HG02970 (cell line): ENCODE results near the gene ADAMTSL3.
"Not testable (repeated sequence)": the region's sequence is repeated elsewhere in the genome, so short reads cannot be mapped to it uniquely, and the experiment has no call there.

Source experiments
- ATAC-seq: cut with Tn5 transposase; IDR thresholded peaks from one replicate; pipeline ENCODE4 v1.9.1; 2021; ENCODE audit warnings: mild to moderate bottlenecking, moderate library complexity, moderate number of reproducible peaks; ENCODE audit not compliant: unreplicated experiment, low FRiP score

Gene ADAMTSL3

DNA sequence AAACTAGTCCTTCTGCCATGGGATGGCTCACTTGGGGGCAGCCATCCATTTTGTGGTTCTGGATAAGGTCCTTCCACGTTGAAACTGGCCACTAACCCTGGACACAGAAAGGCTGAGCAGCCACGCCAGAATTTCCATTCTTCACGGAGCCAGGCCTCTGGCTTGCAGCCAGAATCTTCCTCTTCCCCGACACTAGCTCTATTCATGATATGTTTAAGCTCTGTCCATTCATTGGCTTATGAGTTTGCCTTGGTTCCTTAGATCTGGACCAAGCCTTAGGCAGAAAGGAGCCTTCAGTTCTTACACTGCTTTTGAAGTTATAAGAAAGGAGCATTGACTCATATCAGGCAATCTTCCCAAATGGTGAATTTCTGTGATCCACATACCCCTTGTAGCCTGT lies 293.2 kb downstream of the ADAMTSL3 start:
- no peak for ATAC-seq

DNA sequence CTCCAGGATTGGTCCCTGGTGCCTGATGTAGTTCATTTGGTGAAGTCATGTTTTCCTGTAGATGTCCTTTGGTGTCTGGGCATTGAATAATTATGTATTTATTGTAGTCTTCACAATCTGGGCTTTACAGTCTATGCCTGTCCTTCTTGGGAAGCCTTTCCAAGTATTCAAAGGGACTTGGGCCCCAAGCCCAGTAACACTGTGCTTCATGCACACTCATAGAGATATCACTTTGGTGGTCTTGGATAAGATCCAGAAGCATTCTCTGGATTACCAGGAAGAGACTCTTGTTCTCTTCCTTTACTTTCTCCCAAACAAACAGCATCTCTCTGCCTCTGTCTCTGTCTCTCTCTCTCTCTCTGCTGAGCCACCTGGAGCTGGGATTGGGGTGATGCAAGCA lies 300.6 kb downstream of the ADAMTSL3 start:
- ATAC-seq: no peak

DNA sequence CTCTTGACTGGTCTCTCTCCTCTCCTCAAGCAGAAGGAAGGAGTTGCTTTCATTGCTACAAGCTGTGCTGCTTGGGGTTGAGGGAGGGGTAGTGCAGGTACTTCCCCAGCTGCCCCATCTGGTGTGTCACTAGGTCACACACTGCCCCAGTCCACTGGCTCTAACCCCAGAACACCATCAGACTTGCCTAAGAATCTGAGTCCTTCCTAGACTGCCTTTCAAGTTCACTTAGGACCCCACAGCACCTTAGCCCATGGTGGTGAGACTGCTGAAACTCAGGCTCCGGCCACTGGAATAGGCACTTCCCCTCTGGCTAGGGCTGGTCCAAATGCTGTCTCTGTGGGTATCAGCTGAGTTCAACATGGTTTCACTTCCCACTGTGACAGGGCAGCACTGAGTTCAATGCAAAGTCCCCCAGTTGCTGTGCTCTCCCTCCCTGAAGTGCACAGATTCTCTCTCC lies 301.9 kb downstream of the ADAMTSL3 start:
- peak; percentile 94 for ATAC-seq

DNA sequence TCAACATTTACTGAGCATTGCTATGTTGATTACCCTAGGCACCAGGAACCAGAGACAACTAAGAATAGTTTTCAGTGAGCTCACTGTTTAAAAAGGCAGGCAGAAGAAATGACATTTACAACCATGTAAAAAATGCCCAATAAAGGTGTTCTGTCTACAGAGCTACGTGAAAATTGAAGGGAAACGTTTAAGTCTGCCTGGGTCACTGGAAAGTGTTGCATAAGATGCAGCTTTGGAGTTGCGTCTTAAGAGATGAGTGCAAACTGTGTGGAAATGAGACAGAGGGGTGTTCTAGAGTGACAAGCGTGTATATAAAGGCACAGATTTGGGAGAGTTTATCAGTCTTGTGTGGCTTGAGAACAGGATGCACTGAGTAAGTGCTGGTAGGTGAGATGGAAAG lies 303.0 kb downstream of the ADAMTSL3 start:
- ATAC-seq: no peak

DNA sequence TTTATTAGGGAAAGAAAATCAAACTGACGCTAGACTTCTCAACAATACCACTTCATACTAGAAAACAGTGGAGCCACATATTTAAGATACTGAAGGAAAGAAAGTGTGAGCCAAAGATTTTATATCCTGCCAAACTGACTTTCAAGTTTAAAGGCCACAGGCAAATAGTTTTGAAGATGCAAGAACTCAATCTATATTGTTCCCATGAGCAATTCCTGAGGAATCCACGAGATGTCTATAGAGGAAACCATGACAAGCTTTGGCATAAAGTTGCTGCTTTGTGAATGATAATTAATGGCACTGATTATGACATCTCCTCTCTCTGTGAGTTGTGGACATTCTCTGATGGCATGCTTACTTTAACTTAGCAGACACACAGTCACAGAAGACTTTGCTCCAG lies 305.6 kb downstream of the ADAMTSL3 start:
- no peak for ATAC-seq

DNA sequence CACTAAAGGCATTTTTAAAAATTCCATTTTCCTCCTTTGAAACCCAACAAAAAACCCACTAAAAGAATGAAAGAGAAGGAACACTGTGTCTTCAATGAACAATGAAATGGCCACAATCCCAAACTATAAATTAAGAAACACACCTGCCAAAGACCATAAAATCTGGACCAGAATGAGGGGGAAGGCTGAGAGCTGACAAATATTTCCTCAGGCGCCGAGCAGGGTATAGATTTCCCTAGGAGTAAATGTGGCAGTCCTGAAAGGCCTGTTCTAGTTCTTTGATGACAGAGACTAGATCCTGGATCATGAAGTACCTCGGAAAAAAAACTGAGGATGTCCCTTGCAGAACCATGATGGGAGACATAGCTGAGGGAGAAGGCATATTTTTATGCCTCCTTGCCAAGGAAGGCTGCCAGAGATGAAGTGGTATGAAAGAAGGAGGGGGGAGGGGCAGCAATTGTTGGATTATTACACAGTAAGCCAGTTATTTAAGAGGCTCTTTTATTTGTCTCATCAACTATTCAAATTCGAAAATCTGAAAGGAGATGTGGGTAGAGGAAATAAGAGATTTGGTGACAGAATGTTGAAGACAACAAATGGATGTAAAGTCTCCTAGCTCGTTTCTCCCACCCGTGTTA lies 306.4 kb downstream of the ADAMTSL3 start:
- no peak for ATAC-seq

DNA sequence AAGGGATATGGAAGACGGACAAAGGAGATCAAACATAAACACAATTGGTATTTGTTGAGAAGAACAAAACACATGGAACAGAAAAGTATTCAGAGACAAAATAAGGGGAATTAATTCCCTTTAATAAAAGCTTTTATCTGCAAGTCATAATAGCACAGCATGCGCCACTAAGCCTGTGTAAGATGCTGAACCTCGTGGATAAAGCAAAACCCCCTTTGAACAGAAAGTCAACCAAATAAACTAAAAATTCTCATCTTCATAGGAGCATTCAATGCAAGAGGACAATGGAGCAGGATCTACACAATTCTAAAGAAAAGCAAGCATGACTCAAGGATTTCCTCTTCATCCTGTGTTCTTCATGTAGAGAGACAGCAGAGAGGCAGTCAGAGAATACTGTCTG lies 307.4 kb downstream of the ADAMTSL3 start:
- ATAC-seq: no peak

DNA sequence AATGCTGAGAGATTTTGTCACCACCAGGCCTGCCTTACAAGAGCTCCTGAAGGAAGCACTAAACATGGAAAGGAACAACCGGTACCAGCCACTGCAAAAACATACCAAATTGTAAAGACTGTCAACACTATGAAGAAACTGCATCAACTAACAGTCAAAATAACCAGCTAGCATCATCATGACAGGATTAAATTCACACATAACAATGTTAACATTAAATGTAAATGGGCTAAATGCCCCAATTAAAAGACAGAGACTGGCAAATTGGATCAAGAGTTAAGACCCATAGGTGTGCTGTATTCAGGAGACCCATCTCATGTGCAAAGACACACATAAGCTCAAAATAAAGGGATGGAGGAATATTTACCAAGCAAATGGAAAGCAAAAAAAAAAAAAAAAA lies 311.0 kb downstream of the ADAMTSL3 start:
- not testable (repeated sequence) for ATAC-seq

DNA sequence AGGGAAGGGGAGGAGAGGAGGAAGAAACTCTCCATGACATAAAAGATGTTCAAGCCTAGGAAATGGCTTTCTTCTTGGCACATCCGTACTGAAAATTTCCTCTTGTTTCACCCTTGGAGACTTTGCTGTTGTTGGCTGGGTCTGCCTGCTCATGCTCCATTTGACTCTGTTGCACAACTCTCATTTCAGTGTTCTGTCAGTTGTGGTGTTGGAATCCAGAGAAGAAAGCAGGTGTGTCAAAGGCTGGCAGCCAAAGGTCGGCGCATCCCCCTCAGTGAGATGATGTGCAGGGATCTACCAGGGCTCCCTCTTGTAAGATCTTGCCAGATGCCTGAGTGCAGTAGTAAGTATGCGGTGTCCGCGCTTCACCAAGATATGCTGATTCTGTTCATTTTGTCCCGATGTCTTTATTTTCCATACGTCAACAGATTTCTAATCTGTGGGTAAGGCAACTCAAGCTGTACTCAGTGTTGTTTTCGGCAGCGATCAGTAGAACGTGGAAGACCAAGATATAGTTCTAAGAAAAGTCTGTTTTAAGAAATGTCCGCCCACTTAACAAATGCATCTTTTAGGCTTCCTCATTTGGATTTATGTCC lies 316.5 kb downstream of the ADAMTSL3 start:
- no peak for ATAC-seq

DNA sequence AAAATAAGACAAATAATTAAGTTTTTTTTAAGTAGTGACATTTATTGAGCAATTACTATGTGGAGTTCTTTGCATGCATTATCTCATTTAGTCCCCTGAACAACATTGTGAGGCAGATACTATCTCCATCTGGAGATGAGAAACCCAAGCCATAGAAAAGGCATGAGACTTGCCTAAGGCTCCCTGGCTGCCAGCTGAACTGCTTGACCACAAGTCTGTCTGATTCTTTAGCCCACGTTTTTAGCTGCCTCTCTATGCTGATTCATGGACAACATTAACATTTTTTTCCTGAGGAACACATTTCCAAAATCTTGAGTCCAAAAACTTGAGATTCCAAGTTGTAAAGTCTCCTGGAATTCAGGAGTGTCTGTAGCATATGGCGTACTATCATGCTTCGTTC lies 318.1 kb downstream of the ADAMTSL3 start:
- no peak for ATAC-seq

DNA sequence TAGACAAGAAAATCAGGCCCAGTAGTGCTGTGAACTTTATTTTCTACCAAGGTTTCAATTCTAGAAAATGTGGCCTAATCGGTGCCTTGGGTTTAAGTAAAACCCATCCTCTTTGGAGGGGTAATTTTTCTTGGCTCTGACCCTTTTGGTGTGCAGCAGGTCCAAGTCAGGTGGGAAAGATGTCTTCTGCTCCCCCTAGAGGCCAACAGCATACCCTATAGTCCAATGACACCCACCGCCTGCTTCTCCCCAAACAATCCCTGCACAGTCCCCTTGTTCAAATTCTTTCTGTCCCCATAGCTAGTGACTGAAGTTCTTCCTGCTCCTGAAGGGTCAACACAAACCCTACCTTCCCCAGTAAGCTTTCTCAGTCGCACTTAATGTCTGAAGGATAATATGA lies 319.9 kb downstream of the ADAMTSL3 start:
- ATAC-seq: no peak

DNA sequence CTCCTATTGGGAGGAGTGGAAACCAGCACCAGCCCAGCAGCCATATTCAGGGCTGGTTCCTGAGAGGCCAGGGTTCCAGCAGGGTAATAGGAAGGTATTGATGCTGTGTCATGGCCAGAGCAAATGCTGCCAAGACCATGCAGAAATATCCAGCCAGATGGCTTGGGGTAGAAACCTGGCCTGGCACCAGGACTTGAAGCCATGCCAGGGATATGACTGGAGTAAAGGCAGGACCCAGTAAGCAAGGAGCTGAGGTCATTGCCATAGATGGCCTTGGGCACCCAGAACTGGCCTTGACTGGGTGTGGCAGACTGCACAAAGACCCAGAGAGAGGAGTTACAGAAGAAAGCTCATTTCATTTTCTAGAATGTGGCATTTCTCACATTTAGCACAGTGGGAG lies 324.1 kb downstream of the ADAMTSL3 start:
- ATAC-seq: no peak

DNA sequence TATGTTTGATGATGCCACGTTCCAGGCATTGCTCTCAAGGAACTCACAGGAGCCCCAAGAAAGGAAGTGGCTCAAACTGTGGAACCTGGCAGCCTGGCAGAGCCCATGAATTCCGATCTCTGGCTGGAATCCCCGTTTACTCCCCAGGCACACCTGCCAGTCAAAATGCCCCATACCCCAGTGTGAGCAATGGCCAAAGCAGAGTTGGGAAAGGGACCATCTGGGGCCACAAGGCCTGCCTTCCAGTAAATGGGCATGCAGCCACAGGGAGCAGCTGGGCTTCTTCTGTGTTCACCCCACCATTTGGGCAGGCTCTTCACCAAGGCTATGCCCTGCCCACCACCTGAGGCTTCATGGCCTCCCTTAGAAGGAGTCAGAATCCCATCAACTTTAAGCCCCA lies 324.7 kb downstream of the ADAMTSL3 start:
- ATAC-seq: no peak

DNA sequence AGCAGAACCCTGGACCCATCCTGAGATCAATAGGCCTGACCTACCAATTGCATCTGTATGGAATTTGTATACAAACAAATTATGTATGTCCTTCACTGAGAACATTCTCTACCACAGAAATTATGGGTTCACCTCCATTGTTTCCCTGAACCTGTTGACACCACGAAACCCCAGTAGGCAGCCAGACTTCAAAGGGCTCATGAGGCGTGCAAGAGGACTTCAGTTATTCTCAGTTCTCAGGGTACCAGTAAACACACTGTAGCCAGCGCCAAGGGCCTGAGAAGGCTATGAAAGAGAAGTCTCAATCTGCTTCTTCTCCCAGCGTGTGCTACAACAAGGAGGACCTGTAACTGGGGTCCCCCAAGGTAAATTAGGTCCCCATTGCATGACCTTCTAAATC lies 326.7 kb downstream of the ADAMTSL3 start:
- no peak for ATAC-seq

DNA sequence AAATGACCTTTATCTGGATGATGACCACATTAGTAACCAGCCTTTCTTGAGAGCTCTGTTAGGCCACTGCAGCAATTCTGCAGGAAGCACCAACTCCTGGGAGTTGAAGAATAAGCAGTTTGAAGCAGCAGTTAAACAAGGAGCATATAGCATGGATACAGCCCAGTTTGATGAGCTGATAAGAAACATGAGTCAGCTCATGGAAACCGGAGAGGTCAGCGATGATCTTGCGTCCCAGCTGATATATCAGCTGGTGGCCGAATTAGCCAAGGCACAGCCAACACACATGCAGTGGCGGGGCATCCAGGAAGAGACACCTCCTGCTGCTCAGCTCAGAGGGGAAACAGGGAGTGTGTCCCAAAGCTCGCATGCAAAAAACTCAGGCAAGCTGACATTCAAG lies 328.8 kb downstream of the ADAMTSL3 start:
- no peak for ATAC-seq

DNA sequence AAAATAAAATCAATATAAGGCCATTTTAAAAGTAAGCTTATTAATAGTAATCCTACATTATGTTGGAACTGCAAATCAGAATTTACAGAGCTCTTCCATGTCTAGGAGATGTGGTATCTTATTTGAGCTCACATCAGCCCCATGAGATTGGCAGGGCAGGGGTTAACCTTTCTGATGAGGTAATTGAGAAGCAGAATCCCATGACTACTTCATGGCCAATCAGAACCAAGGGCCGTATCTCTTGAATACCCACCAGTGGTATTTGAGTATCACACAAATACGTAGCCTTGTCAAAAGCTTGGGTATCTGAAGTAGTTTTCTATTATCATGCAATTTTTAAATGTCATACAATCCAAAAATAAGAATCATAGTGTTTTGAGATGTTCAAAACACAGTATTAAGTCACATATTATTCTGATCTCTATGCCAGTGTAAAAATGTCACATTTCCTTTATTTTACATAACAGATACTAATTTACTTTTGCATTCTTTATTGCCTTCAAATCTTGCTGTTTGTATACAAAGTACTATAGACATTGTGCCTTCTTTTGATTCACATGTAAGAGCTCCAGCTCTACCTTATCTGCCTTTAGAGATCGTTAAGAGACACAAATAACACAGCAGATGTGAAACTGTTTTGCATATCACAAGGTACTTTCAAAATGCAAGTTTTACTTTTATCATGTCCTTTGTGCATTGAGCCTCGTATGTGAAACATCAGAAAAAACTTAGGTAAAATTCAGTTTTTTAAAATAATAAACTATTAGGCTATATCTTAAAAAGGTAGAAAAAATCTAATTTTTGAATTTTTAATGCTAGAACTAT lies 329.9 kb downstream of the ADAMTSL3 start:
- ATAC-seq: peak; percentile 62

DNA sequence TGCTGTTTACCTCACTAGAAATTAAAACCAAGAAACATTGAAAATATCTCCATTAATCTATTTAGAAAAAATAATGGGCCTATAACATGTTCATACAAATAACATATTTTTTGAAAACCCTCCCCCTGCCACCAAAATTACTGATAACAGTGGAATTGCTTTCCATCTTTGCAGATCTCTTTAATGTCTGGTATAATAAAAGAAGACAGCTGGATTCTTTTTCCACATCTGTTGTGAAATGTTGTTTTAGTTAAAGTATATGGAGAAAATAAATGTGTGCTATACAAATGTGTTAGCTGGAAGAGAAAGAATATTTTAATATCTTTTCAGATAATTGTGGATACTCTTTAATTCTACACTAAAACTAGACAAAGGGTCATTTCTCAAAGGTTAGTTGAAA lies 330.7 kb downstream of the ADAMTSL3 start:
- ATAC-seq: no peak

DNA sequence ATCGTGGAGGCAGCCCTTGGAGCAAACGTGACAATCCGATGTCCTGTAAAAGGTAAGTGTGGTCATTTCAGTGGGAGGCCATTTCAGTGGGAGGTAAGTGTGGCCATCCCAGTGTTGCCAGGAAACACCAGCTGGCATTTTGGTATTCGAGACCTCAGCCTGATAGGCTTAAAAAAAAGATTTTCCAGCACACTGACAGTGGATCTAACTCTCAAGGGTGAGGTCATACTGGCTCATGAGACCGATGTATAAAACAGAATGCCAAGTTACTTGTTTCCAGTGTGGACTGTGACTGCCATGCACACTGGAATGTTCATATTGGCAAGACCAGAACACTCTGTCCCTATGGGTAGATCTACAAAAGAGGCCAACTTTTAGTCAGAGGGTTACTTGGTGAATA lies 337.2 kb downstream of the ADAMTSL3 start:
- ATAC-seq: no peak

DNA sequence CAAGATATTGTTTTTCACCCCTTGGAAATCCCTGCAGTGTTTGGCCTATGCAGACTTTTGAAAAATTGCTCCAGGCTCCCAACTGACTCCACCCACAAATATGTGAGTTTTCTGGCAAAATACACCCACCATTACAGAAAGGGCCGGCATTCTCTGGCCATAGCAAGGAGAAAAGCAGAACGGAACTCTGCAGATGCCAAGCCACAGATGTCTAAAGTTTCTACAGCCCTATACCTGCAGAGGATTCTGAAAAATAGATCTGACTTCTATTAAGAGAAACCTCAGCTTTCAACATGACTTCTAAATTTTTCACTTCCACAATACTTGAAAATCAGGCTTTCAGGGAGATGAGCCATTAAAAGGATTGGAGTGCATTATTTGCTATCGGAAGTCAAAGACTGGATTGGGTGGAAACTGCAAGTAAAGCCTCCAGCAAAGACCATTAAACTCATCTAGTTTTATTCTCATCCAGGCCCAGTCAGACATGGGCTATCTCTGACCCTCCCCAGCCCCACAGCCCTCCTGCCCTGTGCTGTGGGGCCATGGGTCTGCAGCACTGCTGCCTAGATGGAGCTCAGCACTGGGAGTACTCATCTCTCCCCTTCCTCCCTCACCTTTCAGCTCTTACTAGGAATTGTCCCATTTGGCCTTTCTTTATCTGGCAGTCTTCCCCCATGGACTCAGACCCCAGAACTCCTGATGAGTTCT lies 338.6 kb downstream of the ADAMTSL3 start:
- no peak for ATAC-seq

DNA sequence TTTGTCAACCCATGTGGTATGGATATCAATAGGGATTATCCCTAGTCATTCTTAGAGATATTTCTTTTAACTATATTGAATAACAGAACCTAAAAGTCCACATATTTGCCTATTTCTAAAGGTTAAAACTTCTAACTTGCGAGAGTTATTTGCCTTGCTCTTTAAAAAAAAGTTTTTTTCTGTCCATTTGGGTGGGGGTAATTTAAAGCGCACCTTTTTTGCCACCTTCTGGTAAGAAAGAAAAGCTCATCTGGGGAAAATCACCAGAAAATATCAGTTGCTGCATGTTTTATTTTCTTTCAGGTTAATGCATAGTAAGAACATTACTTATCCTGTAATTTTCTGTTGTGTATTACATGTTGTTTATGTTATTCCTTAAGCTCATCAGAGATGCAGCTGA lies 339.7 kb downstream of the ADAMTSL3 start:
- ATAC-seq: no peak

DNA sequence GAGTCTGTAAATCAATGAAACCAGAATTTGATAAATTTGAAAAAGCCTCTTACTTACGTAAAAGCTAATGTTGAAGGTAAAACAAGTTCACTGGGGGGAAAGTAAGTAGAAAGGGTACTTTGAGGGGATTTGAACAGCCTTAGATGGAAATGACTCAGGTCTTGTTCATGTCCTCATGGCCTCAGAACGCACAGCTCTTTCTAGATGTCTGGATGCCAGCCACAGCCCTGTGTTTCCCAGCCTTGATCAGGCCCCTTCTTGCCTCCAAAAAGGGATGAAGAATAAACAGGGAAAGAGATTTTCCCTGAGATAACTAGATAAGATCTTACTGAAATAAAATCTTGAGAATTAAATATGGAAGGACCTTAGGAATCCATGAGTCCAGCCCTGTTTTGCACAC lies 344.6 kb downstream of the ADAMTSL3 start:
- ATAC-seq: no peak
